Parathyroid adenoma (tissue), 2 donors: Measurements from ENCODE around the gene SPNS2.
A peak's percentile ranks its signal among the peaks of the same experiment; 100 is the strongest.

Experiments used
- H2AFZ ChIP-seq: fragments of 300-600 bp; sonication (generic); one replicate; pipeline ENCODE4 v1.7.0; 2017; ENCODE audit warnings: antibody characterized with exemption, mild to moderate bottlenecking
- H3K27ac ChIP-seq: fragments of 300-600 bp; sonication (generic); one replicate; pipeline ENCODE4 v1.7.0; 2017
- H3K27me3 ChIP-seq: fragments of 300-600 bp; sonication (generic); one replicate; pipeline ENCODE4 v1.7.0; 2017; ENCODE audit warnings: low read length; ENCODE audit not compliant: control insufficient read depth, insufficient read depth
- H3K36me3 ChIP-seq: fragments of 300-600 bp; sonication (generic); one replicate; pipeline ENCODE4 v1.7.0; 2017; ENCODE audit warnings: low read length; ENCODE audit not compliant: control insufficient read depth, insufficient read depth
- H3K4me1 ChIP-seq: fragments of 300-600 bp; sonication (generic); one replicate; pipeline ENCODE4 v1.7.0; 2017; ENCODE audit warnings: control low read depth
- H3K4me2 ChIP-seq: fragments of 300-600 bp; sonication (generic); one replicate; pipeline ENCODE4 v1.7.0; 2017; ENCODE audit warnings: low read length
- H3K4me3 ChIP-seq: fragments of 300-600 bp; sonication (generic); one replicate; pipeline ENCODE4 v1.7.0; 2017; ENCODE audit warnings: low read depth, low read length
- H3K79me2 ChIP-seq: fragments of 300-600 bp; sonication (generic); one replicate; pipeline ENCODE4 v1.7.0; 2017; ENCODE audit warnings: control low read depth
- H3K9ac ChIP-seq: fragments of 300-600 bp; sonication (generic); one replicate; pipeline ENCODE4 v1.7.0; 2017; ENCODE audit warnings: mild to moderate bottlenecking
- H3K9me3 ChIP-seq: fragments of 300-600 bp; sonication (generic); one replicate; pipeline ENCODE4 v1.7.0; 2017; ENCODE audit warnings: low read length; ENCODE audit not compliant: control insufficient read depth
- TF ChIP-seq, protein P1 (sequence below): fragments of 300-600 bp; sonication (generic); IDR thresholded peaks from one replicate; pipeline ENCODE4 v1.7.0; 2017; ENCODE audit warnings: antibody characterized with exemption, mild to moderate bottlenecking
- donor health status: primary hyperparathyroidism.

Gene SPNS2

DNA sequence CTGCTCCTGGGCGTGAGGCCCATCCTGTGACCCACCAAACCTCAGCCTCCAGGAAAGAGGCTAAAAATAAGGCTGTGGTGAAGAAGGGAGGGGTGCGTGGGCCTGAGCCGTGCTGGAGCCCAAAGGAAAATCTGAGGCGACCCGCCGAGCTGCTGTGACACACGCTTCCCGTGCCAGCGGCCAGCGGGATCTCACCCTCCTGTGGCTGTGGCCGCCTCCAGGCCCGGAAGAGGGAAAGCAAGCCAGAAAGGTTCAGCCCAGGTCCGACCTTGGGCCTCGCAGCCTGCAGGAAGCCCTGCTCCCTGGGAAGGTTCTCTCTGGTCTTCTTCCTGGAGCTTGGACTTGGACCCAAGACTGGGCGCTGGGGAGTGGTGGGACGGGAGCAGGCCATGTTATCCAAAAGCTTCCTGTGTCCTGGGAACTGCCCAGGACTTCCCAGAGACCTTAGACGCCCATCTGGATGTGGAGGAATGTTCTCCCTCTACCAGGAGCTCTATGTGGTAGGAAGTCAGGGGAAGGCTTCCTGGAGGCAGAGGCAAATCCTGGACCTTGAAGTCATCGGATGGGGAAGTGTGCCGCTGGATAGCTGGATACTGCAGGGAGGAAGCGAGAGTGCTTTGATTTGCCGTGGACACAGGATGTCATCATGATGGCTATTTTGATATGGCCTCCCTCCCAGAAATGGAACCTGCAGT lies 11.4 kb downstream of the SPNS2 start:
- Histone ChIP-seq H3K4me3 (no peak overlapping the region), H3K27ac (peak overlapping the region; percentile 66), H3K79me2 (no peaks in the 10 kb centered on the region), H2AFZ (no peak overlapping the region), H3K9ac (no peak overlapping the region), H3K4me1 (peaks cover 5% of the 10 kb centered on the region), H3K36me3 (no peaks in the 10 kb centered on the region), H3K9me3 (no peaks in the 10 kb centered on the region), H3K27me3 (no peaks in the 10 kb centered on the region), H3K4me2 (no peak overlapping the region)
- TF ChIP-seq, protein P1, sequence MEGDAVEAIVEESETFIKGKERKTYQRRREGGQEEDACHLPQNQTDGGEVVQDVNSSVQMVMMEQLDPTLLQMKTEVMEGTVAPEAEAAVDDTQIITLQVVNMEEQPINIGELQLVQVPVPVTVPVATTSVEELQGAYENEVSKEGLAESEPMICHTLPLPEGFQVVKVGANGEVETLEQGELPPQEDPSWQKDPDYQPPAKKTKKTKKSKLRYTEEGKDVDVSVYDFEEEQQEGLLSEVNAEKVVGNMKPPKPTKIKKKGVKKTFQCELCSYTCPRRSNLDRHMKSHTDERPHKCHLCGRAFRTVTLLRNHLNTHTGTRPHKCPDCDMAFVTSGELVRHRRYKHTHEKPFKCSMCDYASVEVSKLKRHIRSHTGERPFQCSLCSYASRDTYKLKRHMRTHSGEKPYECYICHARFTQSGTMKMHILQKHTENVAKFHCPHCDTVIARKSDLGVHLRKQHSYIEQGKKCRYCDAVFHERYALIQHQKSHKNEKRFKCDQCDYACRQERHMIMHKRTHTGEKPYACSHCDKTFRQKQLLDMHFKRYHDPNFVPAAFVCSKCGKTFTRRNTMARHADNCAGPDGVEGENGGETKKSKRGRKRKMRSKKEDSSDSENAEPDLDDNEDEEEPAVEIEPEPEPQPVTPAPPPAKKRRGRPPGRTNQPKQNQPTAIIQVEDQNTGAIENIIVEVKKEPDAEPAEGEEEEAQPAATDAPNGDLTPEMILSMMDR, result no peak

DNA sequence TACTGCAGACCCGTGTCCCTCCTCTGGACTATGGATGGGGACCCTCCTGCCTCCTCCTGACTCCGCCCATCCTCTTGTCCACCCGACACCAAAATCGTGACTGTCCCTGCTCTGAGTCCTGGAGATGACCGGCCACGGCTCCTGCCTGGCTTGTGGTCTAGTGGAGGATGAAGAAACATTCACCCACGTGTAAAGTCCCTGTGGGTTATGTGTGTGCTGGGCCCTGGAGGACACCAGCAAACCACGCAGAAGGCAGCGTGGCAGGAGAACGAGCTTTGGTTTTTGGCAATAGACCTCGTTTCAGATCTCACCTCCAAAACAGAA lies 11.9 kb downstream of the SPNS2 start:
- H3K9ac ChIP-seq, result no peak overlapping the region
- TF ChIP-seq, protein P1, result no peak
- no peaks in the 10 kb centered on the region for H3K36me3 ChIP-seq
- no peak overlapping the region for H3K4me2 ChIP-seq
- H3K79me2 ChIP-seq, result no peaks in the 10 kb centered on the region
- peak overlapping the region; percentile 66 for H3K27ac ChIP-seq
- no peaks in the 10 kb centered on the region for H3K27me3 ChIP-seq
- H3K4me3 ChIP-seq, result no peak overlapping the region
- no peaks in the 10 kb centered on the region for H3K9me3 ChIP-seq
- no peak overlapping the region for H2AFZ ChIP-seq
- peaks cover 5% of the 10 kb centered on the region for H3K4me1 ChIP-seq

DNA sequence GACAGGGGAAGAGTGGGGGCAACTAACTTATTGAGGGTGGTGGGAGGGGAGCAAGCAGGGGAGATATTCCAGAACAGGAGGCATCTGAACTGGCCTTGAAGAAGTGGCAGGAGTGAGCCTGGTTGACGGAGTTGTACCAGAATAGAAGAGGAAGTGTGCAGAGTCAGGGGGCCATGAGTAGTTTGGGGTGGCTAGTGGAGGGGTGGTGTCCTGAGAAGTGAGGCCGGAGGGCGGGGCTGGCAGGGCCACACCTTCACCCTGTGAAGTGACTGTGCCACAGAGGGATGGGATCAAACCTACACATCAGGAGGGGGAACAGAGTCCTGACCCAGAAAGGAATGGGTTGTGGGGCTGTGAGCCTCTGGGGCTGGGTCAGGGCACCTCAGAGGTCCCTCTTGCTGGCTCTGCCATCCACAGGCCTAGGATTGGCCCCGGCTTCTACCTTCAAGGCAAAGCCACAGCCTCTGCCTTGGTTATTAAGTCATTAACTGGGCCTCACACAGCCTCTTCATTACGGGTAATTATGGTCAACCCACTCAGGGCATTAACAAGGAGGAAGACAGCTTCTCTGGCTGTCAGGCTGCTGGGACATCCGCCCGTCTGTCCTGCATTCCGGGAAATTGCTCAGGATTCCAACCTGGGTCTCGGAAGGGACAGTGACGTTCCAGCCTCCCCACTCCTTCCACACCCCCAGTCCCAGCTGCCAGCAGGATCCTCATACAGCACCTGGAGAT lies 12.7 kb downstream of the SPNS2 start:
- no peak overlapping the region for H3K9ac ChIP-seq
- H3K4me2 ChIP-seq, result no peak overlapping the region
- no peaks in the 10 kb centered on the region for H3K79me2 ChIP-seq
- TF ChIP-seq, protein P1, result no peak
- H3K27ac ChIP-seq, result peak overlapping the region; percentile 66
- H3K4me3 ChIP-seq, result no peak overlapping the region
- peaks cover 5% of the 10 kb centered on the region for H3K4me1 ChIP-seq
- H3K27me3 ChIP-seq, result no peaks in the 10 kb centered on the region
- H3K36me3 ChIP-seq, result no peaks in the 10 kb centered on the region
- no peak overlapping the region for H2AFZ ChIP-seq
- H3K9me3 ChIP-seq, result no peaks in the 10 kb centered on the region

DNA sequence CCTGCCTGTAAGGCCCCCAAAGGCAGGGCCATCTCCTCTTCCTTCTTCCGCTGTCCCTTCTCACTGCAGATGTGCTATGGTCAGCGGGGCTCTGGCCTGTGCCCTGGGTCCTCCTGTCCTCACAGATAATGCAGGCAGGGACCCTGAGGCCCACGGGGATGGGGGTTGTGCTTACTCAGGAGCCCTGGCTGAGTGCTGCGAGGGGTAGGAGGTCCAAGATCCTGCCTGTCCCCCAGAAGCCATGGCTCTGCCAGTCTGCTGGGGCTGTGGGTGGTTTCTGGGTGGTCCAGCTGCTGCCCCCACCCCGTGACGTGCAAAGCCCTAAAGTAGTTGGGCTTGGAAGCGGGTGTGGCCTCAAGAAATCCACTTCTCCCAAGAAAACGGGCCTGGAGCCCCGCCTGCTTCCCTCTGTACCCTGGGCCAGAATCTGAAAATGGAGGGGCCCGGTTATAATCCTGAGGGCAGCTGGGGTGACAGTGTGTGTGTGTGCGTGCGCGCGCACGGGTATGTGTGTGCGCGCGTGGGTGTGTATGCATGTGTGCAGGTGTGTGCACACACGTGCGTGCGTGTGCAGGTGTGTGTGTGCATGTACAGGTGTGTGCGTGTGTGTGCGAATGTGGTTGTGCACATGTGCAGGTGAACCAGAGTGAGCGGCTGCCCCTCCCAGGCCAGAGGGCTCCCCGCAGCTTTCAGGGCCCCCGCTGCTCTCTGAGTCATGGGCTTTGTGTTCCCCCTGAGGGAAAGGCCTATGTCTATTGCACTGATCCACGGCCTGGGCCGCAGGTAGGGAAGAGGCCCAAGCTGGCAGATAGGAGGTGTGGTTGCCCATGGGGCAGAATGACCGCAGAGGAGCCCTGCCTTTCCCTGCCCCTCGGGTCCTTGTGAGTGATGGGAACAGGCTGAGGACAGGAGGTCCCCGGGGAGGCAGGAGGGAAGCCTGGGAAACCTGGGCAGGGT lies 13.8 kb downstream of the SPNS2 start:
- H3K79me2 ChIP-seq, result no peaks in the 10 kb centered on the region
- TF ChIP-seq, protein P1, result no peak
- H2AFZ ChIP-seq, result no peak overlapping the region
- no peak overlapping the region for H3K27ac ChIP-seq
- H3K9me3 ChIP-seq, result no peaks in the 10 kb centered on the region
- no peak overlapping the region for H3K4me3 ChIP-seq
- H3K27me3 ChIP-seq, result no peaks in the 10 kb centered on the region
- no peak overlapping the region for H3K9ac ChIP-seq
- H3K4me2 ChIP-seq, result no peak overlapping the region
- peaks cover 4% of the 10 kb centered on the region for H3K4me1 ChIP-seq
- H3K36me3 ChIP-seq, result no peaks in the 10 kb centered on the region
